NT2/D1 (cell line): ENCODE results near the gene TRA2A.

Experiments used
- SUZ12 ChIP-seq: IDR thresholded peaks from 2 replicates; pipeline ENCODE4 v1.6.1; 2011; ENCODE audit not compliant: insufficient read length, insufficient read depth; ENCODE audit errors: extremely low read depth
- YY1 ChIP-seq: IDR thresholded peaks from 2 replicates; pipeline ENCODE4 v1.6.1; 2011; ENCODE audit not compliant: insufficient read length, insufficient read depth
- ZNF274 ChIP-seq: IDR thresholded peaks from 2 replicates; pipeline ENCODE4 v1.6.1; 2011; ENCODE audit warnings: mild to moderate bottlenecking, low read depth, low read length

DNA sequence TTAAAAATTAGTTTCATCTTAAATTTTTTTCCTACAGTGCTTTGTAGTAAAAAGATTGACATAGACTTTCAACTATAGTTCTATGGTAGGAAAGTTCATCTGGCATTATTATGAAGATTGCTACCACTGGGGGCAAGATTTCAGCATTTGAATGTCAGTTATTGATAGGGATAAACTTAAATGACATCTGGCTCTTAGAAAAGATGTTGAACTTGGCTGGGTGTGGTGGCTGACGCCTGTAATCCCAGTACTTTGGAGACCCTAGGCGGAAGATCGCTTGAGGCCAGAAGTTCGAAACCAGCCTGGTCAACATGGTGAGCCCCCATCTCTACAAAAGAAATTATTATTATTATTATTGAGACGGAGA is 1.4 kb upstream of the TRA2A start:
- TF ChIP-seq ZNF274 (no peak), SUZ12 (no peak), YY1 (no peak)
